NCI-H1930 (cell line): Measurements from ENCODE around the gene GFM1.
"Not testable (repeated sequence)": the region's sequence is repeated elsewhere in the genome, so short reads cannot be mapped to it uniquely, and the experiment has no call there.

Experiments used
- DNase-seq, 2 experiments: peaks; one replicate each; lab custom pipeline; 2025; lab: John Stamatoyannopoulos, UW

GFM1 gene

DNA sequence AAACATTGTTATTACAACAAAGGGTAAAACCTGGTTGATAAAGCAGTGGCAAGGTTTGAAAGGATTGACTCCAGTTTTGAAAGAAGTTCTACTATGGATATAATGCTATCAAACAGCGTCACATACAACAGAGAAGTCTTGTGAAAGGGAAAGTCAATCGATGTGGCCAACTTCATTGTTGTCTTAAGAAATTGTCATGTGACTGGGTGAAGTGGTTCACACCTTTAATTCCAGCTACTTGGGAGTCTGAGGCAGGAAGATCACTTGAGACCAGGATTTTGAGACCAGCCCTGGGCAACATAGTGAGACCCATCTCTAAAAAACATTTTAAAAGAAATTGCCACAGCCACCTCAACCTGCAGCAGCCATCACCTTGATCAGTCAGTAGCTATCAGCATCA lies 34.4 kb downstream of the GFM1 start:
- no peak for DNase-seq

- DNase-seq, result no peak
Observed at GRCh38 chr3:158679547-158680000, 35.2 kb downstream of the GFM1 start.

DNA sequence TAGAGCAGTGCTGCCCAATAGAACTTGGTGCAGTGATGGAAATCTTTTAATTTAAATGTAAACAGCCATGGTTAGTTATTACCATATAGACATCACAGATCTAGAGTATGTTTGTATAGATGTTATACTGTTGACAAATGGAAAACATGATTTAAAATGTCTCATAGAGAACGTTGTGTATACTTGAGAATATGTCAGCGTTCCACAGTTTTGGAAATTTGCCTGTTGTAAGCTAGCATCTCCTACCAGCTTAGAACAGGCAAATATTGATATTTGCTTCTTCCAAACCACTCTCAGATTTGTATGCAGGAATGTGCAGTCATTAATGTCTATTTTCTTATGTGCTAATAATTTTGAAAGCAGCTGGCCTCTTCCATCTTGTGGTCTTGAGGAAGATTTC lies 36.5 kb downstream of the GFM1 start:
- no peak for DNase-seq

DNA sequence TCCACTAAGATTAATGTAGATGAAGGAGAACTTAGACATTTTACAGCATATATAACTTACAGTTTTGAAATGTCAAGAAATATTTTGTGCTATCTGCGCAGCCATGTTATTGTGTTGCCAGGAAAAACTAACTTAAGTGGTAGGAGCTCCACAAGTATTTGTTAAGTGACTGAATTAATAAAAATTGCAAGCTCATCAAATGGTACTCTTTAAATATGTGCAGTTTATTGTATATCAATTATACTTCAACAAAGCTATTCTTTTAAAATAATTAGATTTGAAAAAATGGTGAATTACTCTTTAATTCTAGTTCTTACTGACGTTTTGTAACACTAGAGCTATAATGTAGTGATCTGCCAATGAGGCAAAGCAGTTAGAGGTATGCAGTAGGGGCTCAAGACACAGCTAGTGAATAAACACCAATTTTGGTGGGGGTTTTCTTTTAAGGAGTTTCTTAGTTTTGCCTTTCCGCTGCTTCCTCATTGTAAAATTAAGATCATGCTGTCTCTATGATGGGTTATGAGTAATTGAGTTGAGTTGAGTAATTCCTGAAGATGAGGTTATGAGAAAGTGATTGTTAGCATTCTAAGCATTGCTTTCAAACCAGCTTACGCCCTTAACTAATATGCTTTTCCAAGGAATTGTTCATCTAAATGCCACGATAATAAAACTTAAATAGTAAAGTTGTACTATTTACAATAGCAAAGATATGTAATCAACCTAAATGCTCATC lies 39.1 kb downstream of the GFM1 start:
- DNase-seq, result no peak

- no peak for DNase-seq
Observed at GRCh38 chr3:158685159-158685558, 40.8 kb downstream of the GFM1 start.

DNA sequence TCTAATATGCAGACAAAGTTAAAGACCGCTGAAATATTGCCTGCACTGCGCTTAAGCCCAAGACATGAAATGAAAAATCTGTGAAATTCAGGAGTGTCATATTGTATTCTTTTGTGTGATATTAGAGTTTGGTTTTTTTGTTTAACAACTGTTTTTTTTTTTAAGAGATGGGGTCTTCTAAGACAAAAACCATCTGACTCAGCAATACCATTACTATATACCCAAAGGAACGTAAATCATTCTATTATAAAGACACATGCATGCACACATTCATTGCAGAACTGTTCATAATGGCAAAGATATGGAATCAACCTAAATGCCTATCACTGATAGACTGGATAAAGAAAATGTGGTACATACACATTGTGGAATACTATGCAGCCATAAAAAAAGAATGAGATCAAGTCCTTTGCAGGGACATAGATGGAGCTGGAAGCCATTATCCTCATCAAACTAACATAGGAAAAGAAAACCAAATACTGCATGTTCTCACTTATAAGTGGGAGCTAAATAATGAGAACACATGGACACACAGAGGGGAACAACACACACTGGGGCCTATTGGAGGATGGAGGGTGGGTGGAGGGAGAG lies 49.6 kb downstream of the GFM1 start:
- not testable (repeated sequence) for DNase-seq

- no peak for DNase-seq
Observed at GRCh38 chr3:158696618-158697017, 52.3 kb downstream of the GFM1 start.

DNA sequence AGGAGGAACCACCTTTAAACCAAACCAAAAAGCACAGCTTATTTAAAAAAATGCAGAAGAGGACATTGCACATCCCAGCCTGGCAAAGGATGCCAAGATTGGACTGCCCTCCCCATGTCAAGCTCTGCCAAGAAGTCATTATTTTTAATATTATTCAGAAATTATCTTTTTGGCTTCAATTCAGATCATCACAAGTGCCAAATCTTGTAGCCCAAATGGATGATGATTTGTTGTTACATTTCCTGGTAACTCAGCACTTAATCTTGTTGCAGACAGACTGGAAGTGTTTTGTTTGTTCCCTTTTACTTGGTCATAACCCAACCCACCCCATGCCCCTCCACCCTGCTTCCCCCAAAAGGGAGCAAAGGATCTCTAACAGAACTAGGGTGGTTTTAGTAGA lies 56.2 kb downstream of the GFM1 start:
- DNase-seq, result no peak

GRCh38 chr3:158701420-158702065 lies 57.2 kb downstream of the GFM1 start:
- no peak for DNase-seq

DNA sequence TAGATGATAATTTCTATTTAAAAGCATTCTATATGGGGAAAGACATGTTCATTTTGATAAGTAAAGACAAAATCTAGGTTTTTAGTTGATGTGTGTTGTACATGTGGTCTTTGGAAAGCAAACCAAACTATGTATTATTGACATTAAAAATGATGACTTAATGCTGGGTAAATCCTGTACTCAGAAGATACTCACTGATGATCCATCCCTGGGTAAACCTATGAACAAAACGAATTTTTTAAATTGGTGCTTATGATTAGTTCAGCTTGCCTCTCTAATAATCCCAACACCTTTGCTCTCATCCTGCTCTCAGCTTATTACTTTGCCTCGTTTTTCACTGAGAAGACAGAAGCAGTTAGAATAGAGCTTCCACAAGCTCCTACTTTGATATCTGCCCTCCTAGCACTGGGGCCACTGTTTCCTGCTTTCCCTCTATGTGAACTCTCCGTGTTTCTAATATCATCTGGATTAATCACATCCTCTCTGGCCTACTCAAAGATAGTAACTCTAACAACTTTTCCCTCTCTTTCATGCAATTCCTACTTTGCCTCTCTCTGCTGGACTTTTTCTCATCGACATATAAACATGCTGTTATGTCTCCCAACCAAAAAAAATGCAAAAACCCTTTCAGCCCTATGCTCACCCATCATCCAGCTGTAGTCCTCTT lies 58.6 kb downstream of the GFM1 start:
- no peak for DNase-seq

DNA sequence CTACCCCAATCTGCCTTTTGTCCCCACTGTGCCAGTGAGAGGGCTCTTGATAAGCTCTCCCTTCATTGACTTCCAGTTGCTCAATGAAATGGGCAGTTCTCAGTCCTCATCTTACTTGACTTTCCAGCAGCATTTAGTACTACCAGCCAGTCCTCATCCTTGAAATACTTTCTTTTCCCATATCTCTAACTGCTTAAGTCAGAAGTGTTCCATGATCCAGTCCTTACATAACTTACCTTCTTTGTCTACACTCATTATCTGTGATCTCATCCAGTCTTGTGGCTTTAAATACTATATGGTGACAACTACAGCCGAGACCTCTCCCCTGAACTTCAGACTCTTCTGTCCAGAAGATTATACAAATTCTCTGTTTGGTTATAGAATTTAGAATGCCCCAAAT lies 59.2 kb downstream of the GFM1 start:
- DNase-seq, result no peak

DNA sequence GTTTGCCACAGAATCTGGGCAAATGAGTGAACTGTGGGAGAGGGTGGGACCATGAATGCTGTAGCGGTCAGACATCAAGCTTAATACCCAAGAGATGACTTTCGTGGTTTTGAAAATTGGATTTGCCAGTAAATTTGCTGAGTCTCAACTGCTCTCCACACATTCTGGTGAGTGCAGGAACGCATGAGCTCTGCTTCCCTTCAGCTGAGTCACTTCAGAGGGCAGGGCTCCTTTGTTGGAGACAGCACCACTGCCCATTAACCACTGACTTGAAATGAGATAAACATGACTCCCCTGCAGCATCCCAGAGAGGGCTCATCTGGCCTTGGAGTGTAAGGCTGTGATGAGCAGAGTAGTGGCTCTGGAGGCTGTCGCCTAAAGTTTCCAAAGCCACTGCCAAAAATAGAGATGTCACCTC lies 65.3 kb downstream of the GFM1 start:
- no peak for DNase-seq

DNA sequence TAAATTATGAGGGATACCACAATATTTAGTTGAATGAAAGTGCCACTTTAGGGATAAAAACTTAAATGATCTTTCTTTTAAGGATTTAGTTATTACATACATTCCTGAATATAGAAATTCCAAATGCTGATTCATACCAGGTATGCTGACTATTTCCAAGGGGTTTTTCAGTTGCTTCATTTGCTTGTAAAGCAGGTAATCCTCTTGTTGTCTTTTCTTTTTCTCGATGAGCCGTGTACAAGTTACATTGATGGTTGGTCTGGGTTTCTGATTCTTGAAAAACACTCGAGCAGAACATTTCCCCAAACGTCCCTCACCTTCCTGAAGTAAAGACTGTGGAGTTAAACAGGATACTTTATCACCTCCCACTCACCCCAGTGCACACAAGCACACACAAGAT lies 66.3 kb downstream of the GFM1 start:
- no peak for DNase-seq

DNA sequence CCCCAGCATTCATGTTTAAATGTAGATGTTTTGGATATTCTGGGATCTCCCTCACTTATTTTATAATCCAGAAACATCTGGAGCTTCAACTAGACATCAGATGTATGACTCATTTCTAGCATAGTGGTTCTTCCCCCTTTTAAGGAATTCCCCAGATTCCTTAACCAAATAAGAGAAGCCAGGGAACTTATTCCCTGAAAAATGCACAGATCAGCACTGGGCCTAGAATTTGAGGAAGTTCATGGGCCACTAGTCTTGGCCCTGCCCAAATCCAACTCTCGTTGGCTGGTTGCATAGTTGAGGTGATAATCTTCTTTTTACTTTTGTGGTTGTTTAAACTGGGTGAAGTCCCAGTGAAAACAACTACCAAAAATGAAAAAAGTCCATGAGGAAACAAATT lies 67.6 kb downstream of the GFM1 start:
- DNase-seq, result no peak

GRCh38 chr3:158712443-158712842 lies 68.1 kb downstream of the GFM1 start:
- DNase-seq, result no peak

- no peak for DNase-seq
Observed at GRCh38 chr3:158713094-158713499, 68.8 kb downstream of the GFM1 start.

DNA sequence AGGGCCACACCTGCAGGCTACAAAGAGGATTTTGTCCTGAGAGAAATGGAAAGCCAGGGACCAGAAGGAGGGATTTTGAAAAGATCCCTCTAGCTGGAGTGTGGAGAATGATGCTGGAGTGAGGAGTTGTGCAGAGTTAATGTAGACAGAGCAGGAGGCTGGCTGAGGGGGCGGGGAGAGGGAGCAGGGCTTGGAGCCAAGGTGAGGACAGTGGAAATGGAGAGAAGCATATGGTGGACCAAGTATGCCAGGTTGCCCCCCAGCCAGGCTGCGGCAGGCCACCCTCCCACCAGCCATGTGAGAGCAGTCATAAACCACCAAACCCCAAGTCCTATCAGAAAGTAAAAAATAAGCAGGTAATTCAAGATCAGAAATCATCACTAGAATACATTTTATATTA lies 73.2 kb downstream of the GFM1 start:
- no peak for DNase-seq

- DNase-seq, result no peak
Observed at GRCh38 chr3:158718490-158719170, 74.3 kb downstream of the GFM1 start.

GRCh38 chr3:158722108-158722507 lies 77.8 kb downstream of the GFM1 start:
- no peak for DNase-seq

DNA sequence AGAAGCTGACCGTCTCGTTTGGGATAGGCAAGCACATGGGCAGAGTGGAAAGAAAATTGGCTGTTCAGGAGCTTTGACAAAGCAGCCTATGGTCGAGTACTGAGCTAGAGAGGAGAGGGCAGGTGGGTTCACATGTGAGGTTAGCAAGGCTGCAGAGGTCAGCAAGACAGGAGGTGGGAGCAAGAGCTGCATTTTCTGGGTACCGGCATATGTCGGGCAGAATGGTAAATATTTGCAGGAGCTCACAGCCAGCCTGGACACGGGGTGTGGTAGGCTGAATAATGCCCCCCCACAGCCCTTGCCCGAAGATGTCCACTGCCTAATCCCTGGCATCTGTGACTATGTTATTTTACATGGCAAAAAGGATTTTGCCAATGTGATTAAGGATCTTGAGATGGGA lies 79.7 kb downstream of the GFM1 start:
- DNase-seq, result no peak

DNA sequence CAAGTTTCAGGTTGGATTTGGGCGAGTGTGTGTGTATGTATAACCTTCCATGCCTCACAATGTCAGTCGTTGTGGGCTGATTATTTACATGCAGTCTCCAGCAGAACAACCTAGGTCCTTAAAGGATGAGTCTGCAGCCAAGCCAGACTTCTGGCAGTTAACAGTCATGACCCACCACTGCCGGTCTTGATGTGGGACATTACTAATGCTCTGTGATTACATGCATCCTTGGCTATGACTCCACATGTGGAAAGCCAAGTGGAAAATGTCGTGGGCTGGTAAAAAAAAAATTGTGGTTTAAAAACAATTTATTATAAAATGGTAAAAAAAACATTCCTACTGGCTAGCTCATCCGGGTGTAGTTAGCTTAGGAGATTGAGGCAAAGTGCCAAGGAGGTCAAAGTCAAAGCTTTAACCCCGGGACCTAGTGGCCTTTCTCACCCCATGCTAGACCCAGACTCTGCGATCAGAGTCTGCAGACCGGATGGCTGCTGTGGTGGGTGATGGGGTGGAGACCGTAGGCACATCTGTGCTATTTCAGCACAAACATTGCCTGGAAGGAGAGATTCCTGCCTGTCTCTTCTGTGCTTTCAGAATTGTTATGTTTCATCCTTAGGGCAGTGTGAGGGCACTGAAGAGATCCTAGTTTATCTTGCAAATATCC lies 81.2 kb downstream of the GFM1 start:
- no peak for DNase-seq
